Activated T-helper 17 cell treated with anti-CD3 and anti-CD28 coated beads, Interleukin-2, amount 50 U/mL, for 72 hours (primary cell): ENCODE data around the gene SH3RF1. TPM values are rescaled to one million over a fixed set of nuclear protein-coding genes. Genes with fewer than 3 reads are reported as not detected.

ENCODE experiments used
- ATAC-seq: fragments of 150-1000 bp; cut with Tn5 transposase; replicated peaks from 2 replicates; pipeline ENCODE4 v1.10.0; 2021; ENCODE audit warnings: mild to moderate bottlenecking, moderate library complexity
- H3K27ac Mint-ChIP-seq: one replicate; pipeline ENCODE4 v1.8.0; 2022; ENCODE audit warnings: mixed read lengths
- H3K27me3 Mint-ChIP-seq: one replicate; pipeline ENCODE4 v1.8.0; 2022; ENCODE audit warnings: mixed read lengths
- H3K36me3 Mint-ChIP-seq: one replicate; pipeline ENCODE4 v1.8.0; 2022; ENCODE audit warnings: low read depth, mild to moderate bottlenecking, mixed read lengths
- H3K4me1 Mint-ChIP-seq: one replicate; pipeline ENCODE4 v1.8.0; 2022; ENCODE audit warnings: mixed read lengths
- H3K4me3 Mint-ChIP-seq: one replicate; pipeline ENCODE4 v1.8.0; 2022; ENCODE audit warnings: mild to moderate bottlenecking, mixed read lengths
- H3K9me3 Mint-ChIP-seq: one replicate; pipeline ENCODE4 v1.8.0; 2022; ENCODE audit warnings: mixed read lengths
- total RNA-seq, 2 donors: library from RNA; stranded (reverse); gene quantifications; one replicate each; pipeline ENCODE4 v1.2.3, GENCODE V29; 2022

Gene SH3RF1
- total RNA-seq, 2 donors from 2014 or later, result 0.26 to 1.4 TPM

- H3K9me3 Mint-ChIP-seq, result no peaks in the 10 kb centered on the region
- H3K27me3 Mint-ChIP-seq, result peaks cover 45% of the 10 kb centered on the region
- H3K4me3 Mint-ChIP-seq, result no peak overlapping the region
- ATAC-seq, result no peak
- H3K36me3 Mint-ChIP-seq, result no peaks in the 10 kb centered on the region
- H3K4me1 Mint-ChIP-seq, result no peaks in the 10 kb centered on the region
- H3K27ac Mint-ChIP-seq, result no peak overlapping the region
Observed at GRCh38 chr4:169266081-169266480, 4.7 kb downstream of the SH3RF1 start.

DNA sequence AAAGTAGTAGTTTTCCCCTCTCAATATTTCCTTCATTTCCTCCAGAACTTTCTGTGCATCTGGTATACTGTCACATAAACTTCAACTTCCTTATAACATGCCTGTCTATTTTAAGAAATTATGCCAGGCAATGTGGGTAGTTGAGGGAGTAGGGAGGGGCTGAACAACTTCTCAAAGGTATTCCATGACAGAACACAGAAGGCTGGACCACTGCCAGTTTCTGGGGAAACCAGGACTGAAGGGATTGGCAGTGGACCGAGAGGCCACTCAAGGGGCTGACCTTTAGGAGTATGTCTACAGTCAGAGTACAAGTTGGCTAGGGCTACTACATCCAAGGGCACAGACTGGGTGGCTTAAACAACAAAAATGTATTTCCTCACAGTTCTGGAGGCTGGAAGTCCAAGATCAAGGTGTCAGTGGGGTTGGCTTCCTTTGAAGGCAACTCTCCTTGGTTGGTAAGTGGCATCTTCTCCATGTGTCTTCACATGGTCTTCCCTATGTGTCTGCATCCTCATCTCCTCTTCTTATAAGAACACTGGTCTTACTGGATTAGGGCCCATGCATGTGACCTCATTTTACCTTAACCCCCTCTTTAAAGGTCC is 6.9 kb downstream of the SH3RF1 start:
- H3K9me3 Mint-ChIP-seq, result no peaks in the 10 kb centered on the region
- no peak for ATAC-seq
- no peaks in the 10 kb centered on the region for H3K4me1 Mint-ChIP-seq
- H3K27me3 Mint-ChIP-seq, result peaks cover 50% of the 10 kb centered on the region
- no peak overlapping the region for H3K27ac Mint-ChIP-seq
- H3K4me3 Mint-ChIP-seq, result no peak overlapping the region
- no peaks in the 10 kb centered on the region for H3K36me3 Mint-ChIP-seq

DNA sequence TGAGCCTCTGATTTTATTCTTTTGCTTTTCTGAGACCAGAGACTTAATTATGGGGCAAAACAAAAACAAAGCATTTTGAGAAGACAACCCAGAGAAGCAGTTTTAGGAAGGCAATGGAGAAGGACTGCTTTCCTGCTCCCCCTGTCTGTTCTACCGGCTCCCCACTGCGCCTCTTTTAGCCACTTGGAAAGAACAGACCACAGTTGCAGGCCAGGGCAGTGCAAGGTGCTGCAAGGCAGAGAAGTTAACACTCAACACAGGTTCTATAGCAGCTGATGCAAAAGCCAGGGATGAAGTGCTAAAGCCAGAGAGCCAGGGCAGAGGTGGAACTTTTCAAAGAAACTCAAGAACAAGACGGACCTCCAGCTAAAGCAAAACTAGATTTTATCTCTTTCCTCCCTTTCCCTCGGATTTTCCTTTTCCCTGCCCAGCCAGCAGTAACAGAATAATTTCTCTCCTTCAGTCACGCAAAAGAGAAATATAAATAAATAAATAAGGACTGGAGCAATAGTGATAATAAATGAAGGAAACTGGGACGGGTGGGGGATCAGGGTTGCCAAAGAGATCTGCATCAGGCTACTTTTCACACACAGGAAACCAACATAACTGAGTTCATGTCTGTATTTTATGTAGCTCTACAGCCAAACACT is 10.4 kb downstream of the SH3RF1 start:
- Mint-ChIP-seq H3K4me1 (no peaks in the 10 kb centered on the region), H3K27me3 (peaks cover 34% of the 10 kb centered on the region), H3K9me3 (no peaks in the 10 kb centered on the region), H3K4me3 (no peak overlapping the region), H3K27ac (no peak overlapping the region), H3K36me3 (no peaks in the 10 kb centered on the region)
- ATAC-seq, result no peak

DNA sequence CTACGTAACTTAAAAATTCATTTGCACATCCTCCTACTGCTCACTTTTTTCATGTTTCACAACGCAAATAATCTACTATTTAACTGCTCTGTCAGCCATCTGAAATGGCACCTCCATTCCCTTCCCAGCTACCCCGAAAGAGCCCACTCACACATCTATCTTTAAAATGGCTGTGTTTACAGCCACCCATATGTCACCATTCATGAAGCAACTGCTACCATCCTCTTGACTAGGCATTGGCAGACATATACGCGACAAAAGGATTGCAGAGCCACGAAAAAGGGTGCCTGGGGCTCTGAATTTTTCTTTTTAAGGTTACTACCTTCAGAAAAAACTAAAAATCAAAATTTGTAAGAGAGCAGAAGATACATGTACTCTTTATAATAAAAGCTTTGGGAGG is 11.5 kb downstream of the SH3RF1 start:
- no peak for ATAC-seq
- Mint-ChIP-seq H3K4me3 (no peak overlapping the region), H3K9me3 (no peaks in the 10 kb centered on the region), H3K27ac (no peak overlapping the region), H3K27me3 (peaks cover 30% of the 10 kb centered on the region), H3K36me3 (no peaks in the 10 kb centered on the region), H3K4me1 (no peaks in the 10 kb centered on the region)

- no peak overlapping the region for H3K27ac Mint-ChIP-seq
- no peak for ATAC-seq
- no peaks in the 10 kb centered on the region for H3K36me3 Mint-ChIP-seq
- no peak overlapping the region for H3K4me3 Mint-ChIP-seq
- H3K4me1 Mint-ChIP-seq, result no peaks in the 10 kb centered on the region
- H3K9me3 Mint-ChIP-seq, result no peaks in the 10 kb centered on the region
- peaks cover 29% of the 10 kb centered on the region for H3K27me3 Mint-ChIP-seq
Observed at GRCh38 chr4:169258141-169258540, 12.6 kb downstream of the SH3RF1 start.

DNA sequence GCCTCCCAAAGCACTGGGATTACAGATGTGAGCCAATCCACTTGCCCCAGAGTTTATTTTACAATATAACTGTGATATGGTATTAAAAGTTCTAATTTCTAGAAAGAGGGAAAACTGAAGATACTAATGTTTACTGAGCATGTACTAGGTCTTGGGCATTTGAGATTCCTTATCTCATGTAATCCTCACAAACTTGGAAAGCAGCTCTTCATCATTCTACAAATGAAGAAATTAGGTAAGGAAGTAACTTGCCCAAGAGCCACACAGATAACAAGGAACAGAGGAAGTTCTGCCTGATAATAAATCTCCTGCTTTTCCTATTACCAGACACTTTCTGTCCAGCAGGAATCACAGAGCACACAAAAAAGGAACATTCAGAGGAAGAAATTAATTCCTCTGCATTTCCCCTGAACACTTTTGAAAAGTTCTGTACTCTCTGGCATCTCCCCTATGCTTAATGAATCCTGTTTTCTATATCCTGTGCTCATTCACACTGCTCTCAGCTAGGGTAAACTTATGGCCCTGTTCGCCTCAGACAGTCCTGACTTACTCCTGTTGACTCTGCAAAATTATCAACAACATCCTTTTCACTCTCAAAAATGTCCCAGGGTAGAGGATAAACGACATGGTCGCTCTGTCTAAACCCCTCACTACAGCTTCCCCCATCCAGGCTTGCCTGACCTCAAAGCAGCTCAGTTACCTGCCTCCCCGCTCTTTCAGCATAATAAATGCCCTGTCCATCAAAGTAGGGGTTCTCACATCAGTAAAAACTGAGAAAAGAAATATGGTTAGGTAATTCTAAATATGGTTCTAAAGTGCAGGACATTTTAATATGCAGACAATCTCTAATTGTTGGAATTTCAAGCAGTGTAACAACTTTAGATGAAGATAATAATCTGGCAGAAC is 13.6 kb downstream of the SH3RF1 start:
- ATAC-seq, result no peak
- no peak overlapping the region for H3K4me3 Mint-ChIP-seq
- H3K36me3 Mint-ChIP-seq, result no peaks in the 10 kb centered on the region

GRCh38 chr4:169256101-169256612 is 14.6 kb downstream of the SH3RF1 start:
- no peak overlapping the region for H3K4me3 Mint-ChIP-seq
- no peaks in the 10 kb centered on the region for H3K4me1 Mint-ChIP-seq
- no peak for ATAC-seq
- H3K27me3 Mint-ChIP-seq, result peaks cover 32% of the 10 kb centered on the region
- no peaks in the 10 kb centered on the region for H3K36me3 Mint-ChIP-seq
- no peaks in the 10 kb centered on the region for H3K9me3 Mint-ChIP-seq
- no peak overlapping the region for H3K27ac Mint-ChIP-seq

More for the DNA sequence above, 13.6 kb downstream of the SH3RF1 start:
- Mint-ChIP-seq H3K4me1 (no peaks in the 10 kb centered on the region), H3K27me3 (peaks cover 32% of the 10 kb centered on the region), H3K27ac (no peak overlapping the region), H3K9me3 (no peaks in the 10 kb centered on the region)

- no peaks in the 10 kb centered on the region for H3K9me3 Mint-ChIP-seq
- H3K27me3 Mint-ChIP-seq, result peaks cover 29% of the 10 kb centered on the region
- no peak overlapping the region for H3K27ac Mint-ChIP-seq
- H3K4me3 Mint-ChIP-seq, result no peak overlapping the region
- H3K4me1 Mint-ChIP-seq, result no peaks in the 10 kb centered on the region
- no peaks in the 10 kb centered on the region for H3K36me3 Mint-ChIP-seq
- ATAC-seq, result no peak
Observed at GRCh38 chr4:169254546-169254983, 16.2 kb downstream of the SH3RF1 start.

DNA sequence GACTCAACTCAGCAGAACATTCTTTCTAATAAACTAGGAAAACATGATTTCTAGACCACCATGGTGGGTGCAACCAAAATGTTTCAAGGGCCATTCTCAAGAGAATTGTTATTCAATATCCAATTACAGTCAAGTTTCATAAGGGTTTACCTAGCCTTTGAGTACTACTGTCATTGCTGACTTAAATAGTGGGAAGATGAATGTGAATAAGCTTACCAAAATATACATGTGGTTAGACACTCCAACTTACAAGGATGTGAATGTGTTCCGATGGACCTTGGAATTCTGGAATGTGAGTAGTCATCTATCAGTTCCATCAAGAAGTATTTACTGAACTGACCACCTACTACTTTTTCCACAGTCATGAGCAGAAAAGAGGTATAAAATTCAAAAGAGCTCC is 16.9 kb downstream of the SH3RF1 start:
- H3K27me3 Mint-ChIP-seq, result peaks cover 26% of the 10 kb centered on the region
- H3K9me3 Mint-ChIP-seq, result no peaks in the 10 kb centered on the region
- H3K27ac Mint-ChIP-seq, result no peak overlapping the region
- H3K4me1 Mint-ChIP-seq, result no peaks in the 10 kb centered on the region
- H3K36me3 Mint-ChIP-seq, result no peaks in the 10 kb centered on the region
- no peak for ATAC-seq
- no peak overlapping the region for H3K4me3 Mint-ChIP-seq

DNA sequence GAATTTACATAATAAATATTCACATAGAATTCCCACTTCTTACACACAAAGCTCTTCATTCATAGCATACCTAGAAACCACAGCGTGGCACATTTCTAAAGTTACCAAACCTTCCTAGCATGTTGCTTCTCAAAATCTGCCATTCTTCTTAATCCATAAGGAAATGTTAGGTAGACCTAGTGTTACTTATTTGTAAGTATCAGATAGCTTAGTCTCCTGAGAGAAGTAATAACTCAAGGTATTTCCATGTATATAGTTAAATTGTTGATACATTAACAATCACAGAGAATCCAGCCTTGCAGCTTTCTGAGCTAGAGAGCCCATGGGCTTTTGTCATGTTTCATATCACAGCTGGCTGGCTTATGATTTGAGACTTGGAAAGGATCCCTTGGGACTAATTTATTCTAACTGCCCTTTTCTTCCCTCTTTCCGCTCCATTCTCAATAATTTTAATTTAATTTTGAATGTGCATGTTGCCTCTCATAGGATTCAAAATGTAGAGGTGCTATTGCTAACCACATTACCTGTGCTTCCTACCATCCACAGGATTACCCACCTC is 17.6 kb downstream of the SH3RF1 start:
- no peak for ATAC-seq
- H3K27ac Mint-ChIP-seq, result no peak overlapping the region
- no peaks in the 10 kb centered on the region for H3K36me3 Mint-ChIP-seq
- H3K9me3 Mint-ChIP-seq, result no peaks in the 10 kb centered on the region
- peaks cover 27% of the 10 kb centered on the region for H3K27me3 Mint-ChIP-seq
- H3K4me3 Mint-ChIP-seq, result no peak overlapping the region
- H3K4me1 Mint-ChIP-seq, result no peaks in the 10 kb centered on the region

GRCh38 chr4:169252339-169253112 is 18.2 kb downstream of the SH3RF1 start:
- Mint-ChIP-seq H3K27me3 (peaks cover 29% of the 10 kb centered on the region), H3K4me1 (no peaks in the 10 kb centered on the region), H3K9me3 (no peaks in the 10 kb centered on the region), H3K4me3 (no peak overlapping the region), H3K36me3 (no peaks in the 10 kb centered on the region), H3K27ac (no peak overlapping the region)
- ATAC-seq, result no peak

GRCh38 chr4:169251291-169252235 is 19.2 kb downstream of the SH3RF1 start:
- Mint-ChIP-seq H3K27ac (no peak overlapping the region), H3K9me3 (no peaks in the 10 kb centered on the region), H3K27me3 (peaks cover 35% of the 10 kb centered on the region), H3K4me1 (no peaks in the 10 kb centered on the region), H3K4me3 (no peak overlapping the region), H3K36me3 (no peaks in the 10 kb centered on the region)
- ATAC-seq, result no peak

DNA sequence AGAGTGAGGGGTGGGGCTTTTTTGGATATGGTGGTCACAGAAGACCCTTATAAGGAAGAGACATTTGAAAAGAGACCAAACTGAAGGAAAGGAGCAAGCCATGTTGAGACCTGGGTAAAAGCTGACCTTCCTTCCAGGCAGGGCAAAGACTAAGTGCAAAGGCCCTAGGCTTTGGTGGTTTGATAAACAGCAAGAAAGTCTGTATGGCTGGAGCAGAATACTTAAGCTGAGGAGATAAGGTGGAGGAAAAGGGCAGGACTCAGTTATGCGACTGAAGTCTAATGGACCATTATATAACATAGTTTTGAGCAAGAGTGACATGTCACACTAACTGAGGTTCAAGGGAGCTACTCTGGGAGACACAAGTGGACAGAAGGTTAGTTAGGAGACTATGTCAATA is 20.0 kb downstream of the SH3RF1 start:
- peaks cover 35% of the 10 kb centered on the region for H3K27me3 Mint-ChIP-seq
- H3K4me3 Mint-ChIP-seq, result no peak overlapping the region
- ATAC-seq, result no peak
- H3K4me1 Mint-ChIP-seq, result no peaks in the 10 kb centered on the region
- no peak overlapping the region for H3K27ac Mint-ChIP-seq
- no peaks in the 10 kb centered on the region for H3K36me3 Mint-ChIP-seq
- H3K9me3 Mint-ChIP-seq, result no peaks in the 10 kb centered on the region
